Stomach (tissue), 4 donors: ENCODE results near the gene BMP3.

Source experiments
- CTCF ChIP-seq, 7 experiments: fragments of 450-650 bp in 4 of 7; fragments of 200-600 bp in 3 of 7; sonication (generic) in 3 of 7; IDR thresholded peaks; one replicate each; pipeline ENCODE4 v1.5.1; 2016 to 2019; ENCODE audit warnings: antibody characterized with exemption in 7 of 7, control low read depth in 2 of 7, mild to moderate bottlenecking in 1 of 7
- POLR2A ChIP-seq, 4 donors: fragments of 450-650 bp; IDR thresholded peaks; one replicate each; pipeline ENCODE4 v1.6.1; 2016; ENCODE audit warnings: antibody characterized with exemption in 4 of 4, control low read depth in 2 of 4, mild to moderate bottlenecking in 1 of 4, moderate library complexity in 1 of 4

DNA sequence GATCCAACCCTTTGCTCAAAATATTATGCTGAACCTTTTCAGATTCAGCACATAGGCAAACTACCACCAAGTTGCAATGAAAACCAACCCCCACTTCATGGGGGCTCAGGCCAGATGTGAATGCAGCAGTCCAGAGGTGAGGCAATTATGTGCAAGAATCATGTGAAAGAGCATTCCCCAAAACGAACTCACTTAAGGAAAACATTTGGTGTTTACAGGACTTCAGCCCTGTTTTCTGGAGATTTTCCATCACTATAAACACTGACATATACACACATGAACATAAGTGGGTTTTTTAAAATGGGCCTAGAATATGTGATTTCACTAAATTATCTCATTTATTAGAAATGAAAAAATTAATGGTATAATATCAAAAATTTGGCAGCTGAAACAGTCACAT is 31.5 kb downstream of the BMP3 start:
- TF ChIP-seq CTCF (IDR thresholded peaks at IDR 0.05) (no peak), POLR2A (IDR thresholded peaks at IDR 0.05) (no peak)
